Epithelial cell of esophagus (primary cell): ENCODE data around the gene TMEM95.
A peak's percentile ranks its signal among the peaks of the same experiment; 100 is the strongest.

Experiments
- DNase-seq: peaks from one replicate; pipeline ENCODE4 v3.0.0; 2010; ENCODE audit warnings: low read depth
- H3K4me3 ChIP-seq: 2 replicates; pipeline ENCODE4 v1.5.1; 2011; ENCODE audit warnings: mild to moderate bottlenecking, low read length, control low read depth
- CTCF ChIP-seq: IDR thresholded peaks from 2 replicates; pipeline ENCODE4 v1.5.1; 2011; ENCODE audit warnings: low read depth, mild to moderate bottlenecking, low read length, control low read depth, inconsistent platforms; ENCODE audit not compliant: insufficient read depth; ENCODE audit errors: missing control alignments

TMEM95 gene

GRCh38 chr17:7355053-7355452 is at the start of gene TMEM95:
Gene TMEM95 (plus strand): TSS chr17:7355156. CDS start chr17:7355205, 49 bp downstream.
- DNase-seq = peak; percentile 40
- peak within 1 kb of the TSS; percentile 89 for H3K4me3 ChIP-seq
- no peak for TF ChIP-seq CTCF

- H3K4me3 ChIP-seq = peak within 1 kb of the TSS; percentile 90
- TF ChIP-seq CTCF = no peak
- DNase-seq = peak; percentile 100
These were observed 47.9 kb upstream of the TMEM95 start, which contains the start of gene EIF5A for GRCh38 chr17:7306911-7307685. Gene EIF5A (plus strand): TSS chr17:7307628. CDS start chr17:7309636, 2,008 bp downstream.

- peak; percentile 52 for DNase-seq
- TF ChIP-seq CTCF = no peak
These were observed 47.0 kb upstream of the TMEM95 start for GRCh38 chr17:7307686-7308624.

GRCh38 chr17:7308625-7309433 is 46.1 kb upstream of the TMEM95 start:
- H3K4me3 ChIP-seq = peak overlapping the region; percentile 90
- peak; percentile 90 for DNase-seq
- no peak for TF ChIP-seq CTCF

More at GRCh38 chr17:7307686-7308624, 47.0 kb upstream of the TMEM95 start:
- peak overlapping the region; percentile 90 for H3K4me3 ChIP-seq

- no peak for DNase-seq
- H3K4me3 ChIP-seq = peak overlapping the region; percentile 90
- TF ChIP-seq CTCF = no peak
These were observed 45.3 kb upstream of the TMEM95 start for GRCh38 chr17:7309628-7310027.

GRCh38 chr17:7311110-7311705 is 43.7 kb upstream of the TMEM95 start:
- DNase-seq = no peak
- no peak for TF ChIP-seq CTCF
- H3K4me3 ChIP-seq = no peak overlapping the region
